ENCODE data around the gene ADAM8.

Gene ADAM8

GRCh38 chr10:133309100-133309719, 32.5 kb upstream of the ADAM8 start:
- no peak for TF ChIP-seq CTCF (IDR thresholded peaks at IDR 0.05; ENCODE audit: insufficient read depth, low read length)
- no peak for TF ChIP-seq POLR2AphosphoS5 (IDR thresholded peaks at IDR 0.05; ENCODE audit: low read depth)
- TF ChIP-seq SPI1 (IDR thresholded peaks at IDR 0.05; ENCODE audit: borderline replicate concordance, low read depth): no peak
- no peak for TF ChIP-seq REST (IDR thresholded peaks at IDR 0.05; ENCODE audit: insufficient replicate concordance, low read depth)
- no peak for TF ChIP-seq GABPA (IDR thresholded peaks at IDR 0.05; ENCODE audit: low read depth)
- Histone ChIP-seq H3K4me3 (replicated peaks; ENCODE audit: insufficient read depth, low read length) (peak overlapping the region; percentile 82), H3K27ac (replicated peaks) (peak overlapping the region; percentile 93), H3K27me3 (ENCODE audit: insufficient read depth, poor library complexity, severe bottlenecking) (no peaks in the 10 kb centered on the region)
- peak; percentile 84 to 93 for DNase-seq (ENCODE audit: low read depth in 1 of 2, low spot score in 1 of 2)

- peak; percentile 86 for DNase-seq (ENCODE audit: low read depth in 1 of 2, low spot score in 1 of 2)
- TF ChIP-seq SPI1 (IDR thresholded peaks at IDR 0.05; ENCODE audit: borderline replicate concordance, low read depth) (no peak), GABPA (IDR thresholded peaks at IDR 0.05; ENCODE audit: low read depth) (peak; percentile 82), POLR2AphosphoS5 (IDR thresholded peaks at IDR 0.05; ENCODE audit: low read depth) (peak; percentile 81), REST (IDR thresholded peaks at IDR 0.05; ENCODE audit: insufficient replicate concordance, low read depth) (no peak), CTCF (IDR thresholded peaks at IDR 0.05; ENCODE audit: insufficient read depth, low read length) (no peak)
- peak within 1 kb of the TSS; percentile 93 for H3K27ac ChIP-seq (replicated peaks)
- H3K27me3 ChIP-seq (ENCODE audit: insufficient read depth, poor library complexity, severe bottlenecking): no peaks in the 10 kb centered on the region
- peak within 1 kb of the TSS; percentile 82 for H3K4me3 ChIP-seq (replicated peaks; ENCODE audit: insufficient read depth, low read length)
Observed at GRCh38 chr10:133308421-133309099, 31.9 kb upstream of the ADAM8 start, which contains the start of the genes TUBGCP2 and ZNF511. TSS of gene TUBGCP2 (minus strand) at chr10:133308872. CDS start at chr10:133302941, 5,931 bp downstream. TSS of gene ZNF511 (plus strand) at chr10:133308914. CDS start at chr10:133308944, 30 bp downstream.

- DNase-seq (ENCODE audit: low read depth in 1 of 2, low spot score in 1 of 2): peak; percentile 73 to 84
- Histone ChIP-seq H3K27me3 (ENCODE audit: insufficient read depth, poor library complexity, severe bottlenecking) (no peaks in the 10 kb centered on the region), H3K4me3 (replicated peaks; ENCODE audit: insufficient read depth, low read length) (peak overlapping the region; percentile 82), H3K27ac (replicated peaks) (peak overlapping the region; percentile 93)
- TF ChIP-seq CTCF (IDR thresholded peaks at IDR 0.05; ENCODE audit: insufficient read depth, low read length): peak; percentile 69
- TF ChIP-seq GABPA (IDR thresholded peaks at IDR 0.05; ENCODE audit: low read depth): no peak
Observed at GRCh38 chr10:133307776-133308420, 31.2 kb upstream of the ADAM8 start.

Measured in HL-60 (cell line).